Breast epithelium (tissue), 4 donors: ENCODE measurements around the gene MROH9. TPM values are rescaled to one million over a fixed set of nuclear protein-coding genes. Genes with fewer than 3 reads are reported as not detected.
"Not testable (repeated sequence)": the region's sequence is repeated elsewhere in the genome, so short reads cannot be mapped to it uniquely, and the experiment has no call there.

Source experiments
- DNase-seq, 2 donors: peaks; one replicate each; pipeline ENCODE4 v3.0.0-alpha.2; 2019; ENCODE audit warnings: low spot score in 2 of 2
- H3K27ac ChIP-seq, 2 donors: fragments of 200-600 bp; sonication (generic) in 1 of 2; one replicate each; pipeline ENCODE4 v1.5.1; 2016 to 2019; ENCODE audit warnings: mild to moderate bottlenecking in 1 of 2
- H3K27me3 ChIP-seq, 2 donors: fragments of 200-600 bp; sonication (generic) in 1 of 2; one replicate each; pipeline versions ENCODE4 v1.5.1 to v1.6.0; 2017 to 2019; ENCODE audit warnings: control low read depth in 1 of 2, mild to moderate bottlenecking in 1 of 2
- H3K36me3 ChIP-seq: fragments of 200-600 bp; one replicate; pipeline ENCODE4 v1.5.1; 2019
- H3K4me1 ChIP-seq, 2 donors: fragments of 200-600 bp; sonication (generic); one replicate each; pipeline ENCODE4 v1.5.1; 2016 to 2019; ENCODE audit warnings: control low read depth in 1 of 2
- H3K4me3 ChIP-seq, 3 donors: fragments of 200-600 bp; sonication (generic); 1 replicate in 2 of 3; 2 replicates in 1 of 3; pipeline ENCODE4 v1.5.1; 2016 to 2019; ENCODE audit warnings: mild to moderate bottlenecking in 3 of 3, moderate library complexity in 2 of 3
- H3K9me3 ChIP-seq, 2 donors: fragments of 200-600 bp; sonication (generic) in 1 of 2; one replicate each; pipeline ENCODE4 v1.5.1; 2016 to 2019; ENCODE audit warnings: control low read depth in 1 of 2
- CTCF ChIP-seq, 3 donors: fragments of 450-650 bp; IDR thresholded peaks; one replicate each; pipeline ENCODE4 v1.5.1; 2016 to 2017; ENCODE audit warnings: antibody characterized with exemption in 3 of 3, mild to moderate bottlenecking in 3 of 3, moderate library complexity in 3 of 3
- POLR2A ChIP-seq: fragments of 450-650 bp; IDR thresholded peaks from one replicate; pipeline ENCODE4 v1.6.1; 2016; ENCODE audit warnings: antibody characterized with exemption, mild to moderate bottlenecking, moderate library complexity
- POLR2AphosphoS5 ChIP-seq, 3 donors: sonication (generic); formaldehyde crosslinking; IDR thresholded peaks; one replicate each; pipeline ENCODE4 v1.6.1; 2017; ENCODE audit warnings: antibody characterized with exemption in 3 of 3
- intact Hi-C: fragments of 100-400 bp; cut with DNase I; formaldehyde crosslinking; loops from one replicate; pipeline ENCODE4 v1.15.1; 2023; ENCODE audit warnings: low total_unique reads
- total RNA-seq, 3 donors: library from RNA; depleted of rRNA; stranded (reverse); fragments of >200 nt; gene quantifications; one replicate each; pipeline ENCODE4 v1.1.0, GENCODE V29; 2016

The MROH9 gene
- total RNA-seq, 3 donors from 2014 or later, result not detected

GRCh38 chr1:170931650-170932049 lies 3.7 kb upstream of the MROH9 start:
- H3K27me3 ChIP-seq, result no peaks in the 10 kb centered on the region
- DNase-seq, result no peak
- H3K9me3 ChIP-seq, result no peaks in the 10 kb centered on the region
- no peaks in the 10 kb centered on the region for H3K36me3 ChIP-seq
- H3K4me1 ChIP-seq, result no peaks in the 10 kb centered on the region
- no peak overlapping the region for H3K4me3 ChIP-seq
- intact Hi-C loops, result no loop called here
- H3K27ac ChIP-seq, result no peak overlapping the region
- TF ChIP-seq POLR2A, result no peak

GRCh38 chr1:170932236-170932635 lies 3.1 kb upstream of the MROH9 start:
- Histone ChIP-seq H3K27ac (no peak overlapping the region), H3K36me3 (no peaks in the 10 kb centered on the region), H3K9me3 (no peaks in the 10 kb centered on the region), H3K27me3 (no peaks in the 10 kb centered on the region), H3K4me3 (no peak overlapping the region), H3K4me1 (no peaks in the 10 kb centered on the region)
- intact Hi-C loops, result no loop called here
- DNase-seq, result no peak
- TF ChIP-seq CTCF (IDR thresholded peaks at IDR 0.05) (no peak), POLR2A (no peak), POLR2AphosphoS5 (IDR thresholded peaks at IDR 0.05) (no peak)

- Histone ChIP-seq H3K4me3 (no peak overlapping the region), H3K4me1 (no peaks in the 10 kb centered on the region), H3K36me3 (no peaks in the 10 kb centered on the region), H3K27ac (no peak overlapping the region), H3K27me3 (no peaks in the 10 kb centered on the region), H3K9me3 (no peaks in the 10 kb centered on the region)
- intact Hi-C loops, result no loop called here
- TF ChIP-seq CTCF (IDR thresholded peaks at IDR 0.05), result no peak
- TF ChIP-seq POLR2AphosphoS5 (IDR thresholded peaks at IDR 0.05), result no peak
- no peak for TF ChIP-seq POLR2A
- no peak for DNase-seq
Measured at GRCh38 chr1:170938281-170938680, 2.9 kb downstream of the MROH9 start.

- Histone ChIP-seq H3K27ac (no peak overlapping the region), H3K9me3 (no peaks in the 10 kb centered on the region), H3K4me1 (no peaks in the 10 kb centered on the region), H3K36me3 (no peaks in the 10 kb centered on the region), H3K4me3 (no peak overlapping the region), H3K27me3 (no peaks in the 10 kb centered on the region)
- no peak for DNase-seq
- TF ChIP-seq CTCF (IDR thresholded peaks at IDR 0.05) (no peak), POLR2A (no peak), POLR2AphosphoS5 (IDR thresholded peaks at IDR 0.05) (no peak)
- intact Hi-C loops, result no loop called here
Measured at GRCh38 chr1:170939476-170939875, 4.1 kb downstream of the MROH9 start.

GRCh38 chr1:170951744-170952143 lies 16.4 kb downstream of the MROH9 start:
- H3K27me3 ChIP-seq, H3K36me3 ChIP-seq, intact Hi-C loops, DNase-seq, H3K4me3 ChIP-seq, H3K27ac ChIP-seq, H3K4me1 ChIP-seq, H3K9me3 ChIP-seq: not testable (repeated sequence)

- Histone ChIP-seq H3K4me1 (no peaks in the 10 kb centered on the region), H3K9me3 (no peaks in the 10 kb centered on the region), H3K27me3 (no peaks in the 10 kb centered on the region), H3K4me3 (no peak overlapping the region), H3K36me3 (no peaks in the 10 kb centered on the region), H3K27ac (no peak overlapping the region)
- no peak for TF ChIP-seq CTCF (IDR thresholded peaks at IDR 0.05)
- no peak for TF ChIP-seq POLR2A
- no peak for TF ChIP-seq POLR2AphosphoS5 (IDR thresholded peaks at IDR 0.05)
- intact Hi-C loops, result no loop called here
- no peak for DNase-seq
Measured at GRCh38 chr1:170959385-170959784, 24.1 kb downstream of the MROH9 start.
